ENCODE measurements around the gene RAB4A.

DNA sequence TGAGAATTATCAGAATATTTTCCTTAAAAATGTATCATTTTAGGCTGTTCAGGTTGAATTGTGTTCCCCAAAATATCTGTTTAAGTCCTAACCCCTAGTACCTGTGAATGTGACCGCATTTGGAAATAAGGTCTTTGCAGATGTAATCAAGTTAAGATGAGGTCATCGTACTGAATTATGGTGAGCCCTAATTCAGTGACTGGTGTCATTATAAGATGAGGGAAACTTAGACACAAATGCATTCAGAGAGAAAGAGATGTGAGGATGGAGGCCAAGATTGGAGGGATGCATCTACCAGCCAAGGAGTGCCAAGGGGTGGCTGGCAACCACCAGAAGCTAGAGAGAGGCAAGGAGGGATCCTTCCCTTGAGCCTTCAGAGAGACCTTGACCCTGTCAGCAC is 4.1 kb downstream of the RAB4A start:
- TF ChIP-seq, protein P1, sequence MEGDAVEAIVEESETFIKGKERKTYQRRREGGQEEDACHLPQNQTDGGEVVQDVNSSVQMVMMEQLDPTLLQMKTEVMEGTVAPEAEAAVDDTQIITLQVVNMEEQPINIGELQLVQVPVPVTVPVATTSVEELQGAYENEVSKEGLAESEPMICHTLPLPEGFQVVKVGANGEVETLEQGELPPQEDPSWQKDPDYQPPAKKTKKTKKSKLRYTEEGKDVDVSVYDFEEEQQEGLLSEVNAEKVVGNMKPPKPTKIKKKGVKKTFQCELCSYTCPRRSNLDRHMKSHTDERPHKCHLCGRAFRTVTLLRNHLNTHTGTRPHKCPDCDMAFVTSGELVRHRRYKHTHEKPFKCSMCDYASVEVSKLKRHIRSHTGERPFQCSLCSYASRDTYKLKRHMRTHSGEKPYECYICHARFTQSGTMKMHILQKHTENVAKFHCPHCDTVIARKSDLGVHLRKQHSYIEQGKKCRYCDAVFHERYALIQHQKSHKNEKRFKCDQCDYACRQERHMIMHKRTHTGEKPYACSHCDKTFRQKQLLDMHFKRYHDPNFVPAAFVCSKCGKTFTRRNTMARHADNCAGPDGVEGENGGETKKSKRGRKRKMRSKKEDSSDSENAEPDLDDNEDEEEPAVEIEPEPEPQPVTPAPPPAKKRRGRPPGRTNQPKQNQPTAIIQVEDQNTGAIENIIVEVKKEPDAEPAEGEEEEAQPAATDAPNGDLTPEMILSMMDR (IDR thresholded peaks at IDR 0.05): no peak
- no peak for TF ChIP-seq POLR2A (IDR thresholded peaks at IDR 0.05)

All from thyroid gland (tissue), 4 donors.